Bronchial epithelial cell (primary cell): ENCODE data around the gene PTPRT. TPM values are rescaled to one million over a fixed set of nuclear protein-coding genes. Genes with fewer than 3 reads are reported as not detected.

Source experiments
- DNase-seq: peaks from one replicate; pipeline ENCODE4 v3.0.0-alpha.2; 2010; ENCODE audit warnings: low read depth
- FAIRE-seq: peaks from 2 replicates; lab custom pipeline; 2011; peaks lifted over from hg19 to GRCh38; lab: Jason Lieb, UNC
- H3K27me3 ChIP-seq: 2 replicates; pipeline ENCODE4 v1.5.1; 2011; ENCODE audit warnings: low read length; ENCODE audit not compliant: control insufficient read depth, insufficient read depth
- H3K36me3 ChIP-seq: 2 replicates; pipeline ENCODE4 v1.5.1; 2011; ENCODE audit warnings: low read length; ENCODE audit not compliant: control insufficient read depth, insufficient read depth
- H3K4me3 ChIP-seq: 2 replicates; pipeline ENCODE4 v1.5.1; 2011; ENCODE audit warnings: mild to moderate bottlenecking, low read depth, low read length, control low read depth
- total RNA-seq: library from RNA; depleted of rRNA; stranded (reverse); fragments of >200 nt; gene quantifications from 2 replicates; pipeline ENCODE4 v1.2.1, GENCODE V29; 2014
- TF ChIP-seq, protein P1 (sequence below): IDR thresholded peaks from 2 replicates; pipeline ENCODE4 v1.5.1; 2011; ENCODE audit warnings: mild to moderate bottlenecking, moderate library complexity, low read length, control low read depth, inconsistent platforms; ENCODE audit not compliant: insufficient read depth, severe bottlenecking

PTPRT gene
- total RNA-seq, 1 donor from 2014 or later = not detected

DNA sequence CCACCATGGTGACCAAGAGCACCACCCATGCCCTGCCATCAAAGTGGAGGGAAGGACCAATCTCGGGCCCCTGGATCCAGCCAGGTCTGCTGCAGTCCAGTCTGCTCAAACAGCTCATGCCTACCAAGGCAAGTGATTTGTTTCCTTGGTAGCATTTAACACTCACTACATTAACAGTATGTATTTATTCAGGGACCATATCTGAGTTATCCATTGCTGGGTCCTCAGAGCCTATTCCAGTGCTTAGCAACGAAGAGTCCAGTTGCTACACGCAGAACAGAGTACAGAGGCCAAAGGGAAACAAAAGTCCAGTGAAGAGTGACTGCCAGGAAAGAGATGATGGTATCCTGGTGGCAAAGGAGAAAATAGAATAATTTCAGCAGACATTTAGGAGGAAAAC, 352.2 kb downstream of the PTPRT start:
- no peak for FAIRE-seq
- H3K36me3 ChIP-seq = no peaks in the 10 kb centered on the region
- TF ChIP-seq, protein P1, sequence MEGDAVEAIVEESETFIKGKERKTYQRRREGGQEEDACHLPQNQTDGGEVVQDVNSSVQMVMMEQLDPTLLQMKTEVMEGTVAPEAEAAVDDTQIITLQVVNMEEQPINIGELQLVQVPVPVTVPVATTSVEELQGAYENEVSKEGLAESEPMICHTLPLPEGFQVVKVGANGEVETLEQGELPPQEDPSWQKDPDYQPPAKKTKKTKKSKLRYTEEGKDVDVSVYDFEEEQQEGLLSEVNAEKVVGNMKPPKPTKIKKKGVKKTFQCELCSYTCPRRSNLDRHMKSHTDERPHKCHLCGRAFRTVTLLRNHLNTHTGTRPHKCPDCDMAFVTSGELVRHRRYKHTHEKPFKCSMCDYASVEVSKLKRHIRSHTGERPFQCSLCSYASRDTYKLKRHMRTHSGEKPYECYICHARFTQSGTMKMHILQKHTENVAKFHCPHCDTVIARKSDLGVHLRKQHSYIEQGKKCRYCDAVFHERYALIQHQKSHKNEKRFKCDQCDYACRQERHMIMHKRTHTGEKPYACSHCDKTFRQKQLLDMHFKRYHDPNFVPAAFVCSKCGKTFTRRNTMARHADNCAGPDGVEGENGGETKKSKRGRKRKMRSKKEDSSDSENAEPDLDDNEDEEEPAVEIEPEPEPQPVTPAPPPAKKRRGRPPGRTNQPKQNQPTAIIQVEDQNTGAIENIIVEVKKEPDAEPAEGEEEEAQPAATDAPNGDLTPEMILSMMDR = no peak
- no peak for DNase-seq
- H3K4me3 ChIP-seq = no peak overlapping the region
- no peaks in the 10 kb centered on the region for H3K27me3 ChIP-seq

DNA sequence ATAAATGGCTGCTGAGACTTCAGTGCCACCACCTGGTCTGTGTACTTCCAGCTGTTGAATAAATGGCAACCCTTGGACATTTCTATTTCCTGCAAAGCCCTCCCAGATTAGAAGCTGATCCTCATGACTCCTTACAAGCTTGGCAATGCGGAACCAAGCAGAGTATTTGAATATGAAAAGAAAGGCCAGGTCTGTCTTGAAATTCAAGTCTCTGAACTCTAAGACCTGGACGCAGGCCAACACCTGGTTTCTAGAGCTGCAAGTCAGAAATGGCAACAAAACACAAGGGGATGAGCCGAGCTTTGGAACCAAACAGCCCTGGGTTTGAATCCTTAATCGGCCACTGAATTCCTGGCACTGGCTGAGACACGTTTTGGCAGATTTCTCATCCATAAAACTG, 353.4 kb downstream of the PTPRT start:
- TF ChIP-seq, protein P1 = no peak
- peak; percentile 9 for DNase-seq
- no peak for FAIRE-seq
- no peaks in the 10 kb centered on the region for H3K27me3 ChIP-seq
- H3K4me3 ChIP-seq = no peak overlapping the region
- no peaks in the 10 kb centered on the region for H3K36me3 ChIP-seq

DNA sequence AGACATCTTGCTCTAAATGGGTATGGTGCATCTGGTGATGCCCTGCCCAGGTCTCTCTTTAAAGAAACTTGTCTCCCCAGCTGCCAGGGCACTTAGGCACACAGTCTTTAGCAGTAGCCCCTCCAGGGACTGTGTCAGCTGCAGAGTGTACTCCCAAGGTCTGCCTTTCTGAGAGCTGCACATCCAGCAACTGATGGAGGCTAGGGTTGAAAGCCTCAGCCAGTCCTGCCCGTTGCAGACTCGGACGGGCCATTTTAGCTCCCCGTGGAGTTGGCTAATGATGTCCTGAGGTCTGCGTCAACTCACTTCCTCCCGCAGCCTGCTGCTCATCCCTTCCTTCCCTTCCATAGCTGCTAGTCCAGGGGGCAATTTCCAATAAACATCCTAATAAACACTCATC, 381.8 kb downstream of the PTPRT start:
- FAIRE-seq (no peak), DNase-seq (no peak)
- Histone ChIP-seq H3K27me3 (no peaks in the 10 kb centered on the region), H3K36me3 (no peaks in the 10 kb centered on the region), H3K4me3 (no peak overlapping the region)
- TF ChIP-seq, protein P1 = no peak

DNA sequence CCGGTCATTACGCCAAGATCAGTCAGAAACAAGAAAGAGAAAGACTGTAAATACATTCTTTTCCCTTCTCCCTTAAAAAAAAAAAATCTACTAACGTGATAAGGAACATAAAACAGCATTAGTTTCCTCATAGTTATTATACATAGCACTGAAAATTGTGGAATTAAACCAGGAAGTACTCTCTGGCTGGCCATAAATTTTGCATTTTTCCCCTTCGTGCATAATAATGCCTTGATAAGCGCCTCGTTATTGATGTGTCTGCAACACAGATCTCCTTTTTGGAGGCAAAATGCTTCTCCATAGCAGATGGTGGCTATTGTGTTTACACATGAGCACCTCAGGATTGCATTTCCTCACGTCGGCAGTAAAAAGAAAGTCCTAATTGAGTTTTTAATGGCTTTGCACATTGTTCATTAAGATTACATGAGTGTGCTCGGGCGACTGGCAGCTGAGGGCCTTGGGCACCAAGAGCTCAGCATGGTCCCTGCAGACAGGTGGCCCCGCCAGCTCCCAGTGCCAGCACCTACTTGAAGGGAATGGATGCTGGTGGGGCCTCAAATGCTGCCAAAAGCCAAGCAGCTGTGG, 394.5 kb downstream of the PTPRT start:
- TF ChIP-seq, protein P1 = no peak
- FAIRE-seq (no peak), DNase-seq (no peak)
- Histone ChIP-seq H3K4me3 (no peak overlapping the region), H3K36me3 (no peaks in the 10 kb centered on the region), H3K27me3 (no peaks in the 10 kb centered on the region)

DNA sequence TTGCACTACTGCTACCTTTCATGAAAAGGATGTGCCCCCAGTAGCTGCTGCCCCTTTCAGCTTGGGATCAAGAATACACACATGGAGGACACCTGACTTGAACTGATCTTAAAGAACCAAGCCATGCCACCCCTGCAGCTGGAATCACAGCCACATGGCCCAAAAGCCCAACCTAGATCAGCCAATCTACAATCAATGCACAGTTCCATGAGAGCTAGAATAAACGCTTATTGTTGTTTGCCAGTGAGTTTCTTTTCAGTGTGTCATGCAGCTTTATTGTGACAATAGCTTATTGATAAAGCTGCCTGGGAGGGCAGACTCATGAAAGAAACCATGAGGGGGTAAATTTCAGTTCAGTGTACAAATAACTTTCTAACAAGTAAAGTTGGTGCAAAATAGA, 397.7 kb downstream of the PTPRT start:
- TF ChIP-seq, protein P1 = no peak

DNA sequence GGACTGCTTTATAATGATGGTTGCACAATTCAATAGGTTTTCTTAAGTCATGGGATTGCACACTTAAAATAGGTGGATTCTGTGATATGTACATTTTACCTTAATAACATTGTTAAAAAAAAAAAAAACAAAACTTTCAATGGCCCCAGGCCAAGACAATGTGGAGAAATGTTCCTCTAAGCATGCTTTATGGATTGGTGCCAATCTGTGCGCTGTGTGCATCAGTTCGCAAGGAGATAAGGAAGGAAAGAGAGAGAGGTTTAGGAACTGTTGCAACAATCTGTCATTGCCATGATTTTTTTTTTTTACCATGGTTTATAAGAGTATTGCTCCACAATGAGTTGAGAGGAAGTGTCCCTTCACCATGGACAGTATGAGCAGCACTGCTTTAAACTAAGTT, 399.6 kb downstream of the PTPRT start:
- FAIRE-seq (no peak), DNase-seq (no peak)
- Histone ChIP-seq H3K27me3 (no peaks in the 10 kb centered on the region), H3K36me3 (no peaks in the 10 kb centered on the region), H3K4me3 (no peak overlapping the region)
- TF ChIP-seq, protein P1 = no peak

More for the DNA sequence above, 397.7 kb downstream of the PTPRT start:
- Histone ChIP-seq H3K4me3 (no peak overlapping the region), H3K27me3 (no peaks in the 10 kb centered on the region), H3K36me3 (no peaks in the 10 kb centered on the region)
- no peak for DNase-seq
- FAIRE-seq = no peak
